Astrocyte of the cerebellum (primary cell): Measurements from ENCODE around the gene ZNF234.

Experiments
- DNase-seq: peaks from one replicate; pipeline ENCODE4 v3.0.0-alpha.2; 2011; ENCODE audit warnings: low read depth
- H3K4me3 ChIP-seq: 2 replicates; pipeline ENCODE4 v1.5.1; 2011; ENCODE audit warnings: mild to moderate bottlenecking, low read depth, low read length, moderate library complexity
- CTCF ChIP-seq: IDR thresholded peaks from 2 replicates; pipeline ENCODE4 v1.5.1; 2012; ENCODE audit warnings: low read length, low read depth, moderate library complexity, mild to moderate bottlenecking; ENCODE audit errors: missing control alignments
- in situ Hi-C: cut with HindIII; loops from 2 replicates; pipeline ENCODE4 v1.10.0; 2017; ENCODE audit warnings: low sequenced_read_pairs

The ZNF234 gene

GRCh38 chr19:44204772-44205171, 63.4 kb downstream of the ZNF234 start:
- DNase-seq: no peak
- no peak overlapping the region for H3K4me3 ChIP-seq
- in situ Hi-C loops: no loop called here
- no peak for TF ChIP-seq CTCF

- peak; percentile 90 for DNase-seq
- TF ChIP-seq CTCF: no peak
- in situ Hi-C loops: no loop called here
- H3K4me3 ChIP-seq: peak overlapping the region; percentile 86
Measured at GRCh38 chr19:44207126-44207803, 65.9 kb downstream of the ZNF234 start.
